Fibroblast of upper back skin (primary cell): Measurements from ENCODE around the gene DOK3.

ENCODE experiments used
- DNase-seq: peaks from one replicate; pipeline ENCODE4 v3.0.0-alpha.2; 2013

The DOK3 gene

GRCh38 chr5:177509381-177509951, at the start of gene DOK3:
Gene DOK3 (minus strand): TSS chr5:177509826. CDS start chr5:177509540, 286 bp downstream.
- DNase-seq: no peak

- no peak for DNase-seq
Observed at GRCh38 chr5:177557796-177558195, 48.2 kb upstream of the DOK3 start.

GRCh38 chr5:177557041-177557647, 47.5 kb upstream of the DOK3 start:
- DNase-seq: no peak

GRCh38 chr5:177555665-177556064, 46.0 kb upstream of the DOK3 start:
- DNase-seq: no peak

- no peak for DNase-seq
Observed at GRCh38 chr5:177555228-177555627, 45.6 kb upstream of the DOK3 start.

GRCh38 chr5:177554474-177555111, 45.0 kb upstream of the DOK3 start, which contains the start of gene FAM193B:
Gene FAM193B (minus strand): TSS chr5:177554563. CDS start chr5:177554458, 105 bp downstream.
- peak; percentile 91 for DNase-seq

GRCh38 chr5:177553671-177554429, 44.2 kb upstream of the DOK3 start:
- no peak for DNase-seq

- DNase-seq: no peak
Observed at GRCh38 chr5:177552839-177553455, 43.3 kb upstream of the DOK3 start.

- DNase-seq: no peak
Observed at GRCh38 chr5:177550122-177550521, 40.5 kb upstream of the DOK3 start.

- no peak for DNase-seq
Observed at GRCh38 chr5:177548495-177548894, 38.9 kb upstream of the DOK3 start.

GRCh38 chr5:177547736-177548135, 38.1 kb upstream of the DOK3 start:
- no peak for DNase-seq

- DNase-seq: peak; percentile 98
Observed at GRCh38 chr5:177546258-177546741, 36.7 kb upstream of the DOK3 start.

- DNase-seq: peak; percentile 95
Observed at GRCh38 chr5:177545487-177546257, 36.0 kb upstream of the DOK3 start.

GRCh38 chr5:177542816-177543465, 33.3 kb upstream of the DOK3 start:
- no peak for DNase-seq

- DNase-seq: no peak
Observed at GRCh38 chr5:177540438-177540837, 30.8 kb upstream of the DOK3 start.

GRCh38 chr5:177539411-177539810, 29.8 kb upstream of the DOK3 start:
- peak; percentile 86 for DNase-seq

- DNase-seq: no peak
Observed at GRCh38 chr5:177538876-177539275, 29.2 kb upstream of the DOK3 start.

- peak; percentile 81 for DNase-seq
Observed at GRCh38 chr5:177537389-177538361, 28.0 kb upstream of the DOK3 start.

GRCh38 chr5:177536386-177536785, 26.8 kb upstream of the DOK3 start:
- no peak for DNase-seq

GRCh38 chr5:177535125-177535524, 25.5 kb upstream of the DOK3 start:
- no peak for DNase-seq
